ENCODE measurements around the gene SPACA9.

DNA sequence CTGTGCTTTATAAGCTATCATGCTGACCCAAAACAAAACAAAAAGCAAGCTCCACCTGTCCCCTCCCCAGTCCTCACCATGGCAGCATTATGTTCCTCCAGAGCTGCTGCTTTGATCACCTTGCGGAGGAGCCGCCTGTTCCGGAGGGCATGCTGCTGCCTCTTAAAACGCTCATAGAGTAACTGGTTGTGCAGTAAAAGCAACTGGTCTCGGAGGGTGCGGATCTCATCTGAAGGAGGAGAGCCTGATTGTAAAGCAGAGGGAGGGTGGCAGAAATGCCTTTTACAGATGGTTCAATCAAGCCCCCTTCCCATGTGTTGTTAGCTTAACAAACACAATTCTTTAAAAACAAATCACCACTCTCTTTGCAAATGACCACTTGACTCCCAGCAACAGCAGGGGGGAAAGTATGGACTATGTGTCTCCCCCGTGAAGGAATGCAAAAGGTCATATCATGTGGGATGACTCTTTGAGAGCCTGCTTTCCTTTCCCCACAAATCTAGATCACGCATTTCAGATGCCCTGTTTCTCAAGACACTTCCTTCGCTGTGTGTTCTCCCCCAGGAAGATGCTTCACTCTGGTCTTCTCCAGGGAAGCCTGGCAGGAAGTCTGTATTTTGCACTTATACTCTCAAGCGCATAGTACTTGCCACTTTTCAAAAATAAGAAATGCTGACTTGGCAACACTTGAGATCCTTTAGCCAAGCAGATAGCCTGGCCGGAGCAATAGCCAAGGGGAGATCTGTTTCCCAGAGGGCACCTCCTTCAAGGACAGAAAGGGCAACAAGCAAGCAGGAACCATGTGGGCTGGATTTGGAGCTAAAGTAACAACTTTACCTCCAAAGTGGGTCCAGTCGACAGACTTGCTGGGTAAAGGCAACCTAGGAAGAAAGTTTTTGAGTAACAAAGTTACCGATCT is 25.1 kb downstream of the SPACA9 start:
- TF ChIP-seq POLR2AphosphoS5 (IDR thresholded peaks at IDR 0.05), result no peak
- TF ChIP-seq, protein P1, sequence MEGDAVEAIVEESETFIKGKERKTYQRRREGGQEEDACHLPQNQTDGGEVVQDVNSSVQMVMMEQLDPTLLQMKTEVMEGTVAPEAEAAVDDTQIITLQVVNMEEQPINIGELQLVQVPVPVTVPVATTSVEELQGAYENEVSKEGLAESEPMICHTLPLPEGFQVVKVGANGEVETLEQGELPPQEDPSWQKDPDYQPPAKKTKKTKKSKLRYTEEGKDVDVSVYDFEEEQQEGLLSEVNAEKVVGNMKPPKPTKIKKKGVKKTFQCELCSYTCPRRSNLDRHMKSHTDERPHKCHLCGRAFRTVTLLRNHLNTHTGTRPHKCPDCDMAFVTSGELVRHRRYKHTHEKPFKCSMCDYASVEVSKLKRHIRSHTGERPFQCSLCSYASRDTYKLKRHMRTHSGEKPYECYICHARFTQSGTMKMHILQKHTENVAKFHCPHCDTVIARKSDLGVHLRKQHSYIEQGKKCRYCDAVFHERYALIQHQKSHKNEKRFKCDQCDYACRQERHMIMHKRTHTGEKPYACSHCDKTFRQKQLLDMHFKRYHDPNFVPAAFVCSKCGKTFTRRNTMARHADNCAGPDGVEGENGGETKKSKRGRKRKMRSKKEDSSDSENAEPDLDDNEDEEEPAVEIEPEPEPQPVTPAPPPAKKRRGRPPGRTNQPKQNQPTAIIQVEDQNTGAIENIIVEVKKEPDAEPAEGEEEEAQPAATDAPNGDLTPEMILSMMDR (IDR thresholded peaks at IDR 0.05), result no peak
- no peak for TF ChIP-seq POLR2A (IDR thresholded peaks at IDR 0.05)

Measured in prostate gland (tissue), 2 donors.